Prostate gland (tissue), 2 donors: ENCODE measurements around the gene IGSF6.

Experiments
- POLR2A ChIP-seq: fragments of 450-650 bp; IDR thresholded peaks from one replicate; pipeline ENCODE4 v1.6.1; 2016; ENCODE audit warnings: antibody characterized with exemption, mild to moderate bottlenecking
- TF ChIP-seq, protein P1 (sequence below), 4 experiments: fragments of 200-600 bp in 2 of 4; fragments of 450-650 bp in 2 of 4; sonication (generic) in 2 of 4; IDR thresholded peaks; 1 replicate in 3 of 4; 2 replicates in 1 of 4; pipeline ENCODE4 v1.5.1; 2016 to 2019; ENCODE audit warnings: antibody characterized with exemption in 4 of 4, mild to moderate bottlenecking in 2 of 4, moderate library complexity in 2 of 4

GRCh38 chr16:21600031-21600773 lies 52.2 kb downstream of the IGSF6 start:
- TF ChIP-seq, protein P1, sequence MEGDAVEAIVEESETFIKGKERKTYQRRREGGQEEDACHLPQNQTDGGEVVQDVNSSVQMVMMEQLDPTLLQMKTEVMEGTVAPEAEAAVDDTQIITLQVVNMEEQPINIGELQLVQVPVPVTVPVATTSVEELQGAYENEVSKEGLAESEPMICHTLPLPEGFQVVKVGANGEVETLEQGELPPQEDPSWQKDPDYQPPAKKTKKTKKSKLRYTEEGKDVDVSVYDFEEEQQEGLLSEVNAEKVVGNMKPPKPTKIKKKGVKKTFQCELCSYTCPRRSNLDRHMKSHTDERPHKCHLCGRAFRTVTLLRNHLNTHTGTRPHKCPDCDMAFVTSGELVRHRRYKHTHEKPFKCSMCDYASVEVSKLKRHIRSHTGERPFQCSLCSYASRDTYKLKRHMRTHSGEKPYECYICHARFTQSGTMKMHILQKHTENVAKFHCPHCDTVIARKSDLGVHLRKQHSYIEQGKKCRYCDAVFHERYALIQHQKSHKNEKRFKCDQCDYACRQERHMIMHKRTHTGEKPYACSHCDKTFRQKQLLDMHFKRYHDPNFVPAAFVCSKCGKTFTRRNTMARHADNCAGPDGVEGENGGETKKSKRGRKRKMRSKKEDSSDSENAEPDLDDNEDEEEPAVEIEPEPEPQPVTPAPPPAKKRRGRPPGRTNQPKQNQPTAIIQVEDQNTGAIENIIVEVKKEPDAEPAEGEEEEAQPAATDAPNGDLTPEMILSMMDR (IDR thresholded peaks at IDR 0.05): peak in 1 of 4 experiments; percentile 9
- TF ChIP-seq POLR2A: peak; percentile 16
